Spleen (tissue), 11 donors: ENCODE measurements around the gene CAV1. TPM values are rescaled to one million over a fixed set of nuclear protein-coding genes. Genes with fewer than 3 reads are reported as not detected.

Experiments
- DNase-seq: peaks from one replicate; pipeline ENCODE4 v3.0.0-alpha.2; 2020
- H3K27ac ChIP-seq, 8 donors: fragments of 200-600 bp; sonication (generic) in 7 of 8; 1 replicate in 4 of 8; 2 replicates in 4 of 8; pipeline versions ENCODE4 v1.5.0 to v1.8.0; 2016 to 2021; ENCODE audit warnings: inconsistent platforms in 4 of 8, mild to moderate bottlenecking in 4 of 8, moderate library complexity in 1 of 8
- H3K27me3 ChIP-seq, 7 donors: fragments of 200-600 bp; sonication (generic) in 6 of 7; replicated peaks in 1 of 7; 1 replicate in 4 of 7; 2 replicates in 3 of 7; pipeline versions ENCODE4 v1.5.0 to v1.8.0; 2016 to 2021; ENCODE audit warnings: inconsistent platforms in 3 of 7, mild to moderate bottlenecking in 1 of 7
- H3K36me3 ChIP-seq, 6 donors: fragments of 200-600 bp; sonication (generic) in 5 of 6; 1 replicate in 4 of 6; 2 replicates in 2 of 6; pipeline versions ENCODE4 v1.5.0 to v1.8.0; 2016 to 2021; ENCODE audit warnings: inconsistent platforms in 2 of 6
- H3K4me1 ChIP-seq, 6 donors: fragments of 200-600 bp; sonication (generic) in 5 of 6; 1 replicate in 3 of 6; 2 replicates in 3 of 6; pipeline versions ENCODE4 v1.5.0 to v1.8.0; 2016 to 2021; ENCODE audit warnings: inconsistent platforms in 3 of 6
- H3K4me3 ChIP-seq, 8 donors: fragments of 200-600 bp; sonication (generic) in 7 of 8; 1 replicate in 4 of 8; 2 replicates in 4 of 8; pipeline versions ENCODE4 v1.5.0 to v1.8.0; 2016 to 2021; ENCODE audit warnings: inconsistent platforms in 4 of 8, mild to moderate bottlenecking in 4 of 8, moderate library complexity in 2 of 8
- H3K9me3 ChIP-seq, 8 donors: fragments of 200-600 bp; sonication (generic) in 7 of 8; 1 replicate in 4 of 8; 2 replicates in 4 of 8; pipeline versions ENCODE4 v1.5.0 to v1.8.0; 2016 to 2021; ENCODE audit warnings: inconsistent platforms in 4 of 8
- CTCF ChIP-seq, 11 experiments: fragments of 200-600 bp in 7 of 11; fragments of 450-650 bp in 4 of 11; sonication (generic) in 4 of 11; IDR thresholded peaks in 8 of 11; conservative IDR thresholded peaks in 3 of 11; 1 replicate in 7 of 11; 2 replicates in 4 of 11; pipeline versions ENCODE4 v1.4.0 to v1.8.0; 2016 to 2021; ENCODE audit warnings: antibody characterized with exemption in 11 of 11, inconsistent platforms in 4 of 11, mild to moderate bottlenecking in 1 of 11
- POLR2A ChIP-seq, 3 donors: fragments of 450-650 bp; IDR thresholded peaks; one replicate each; pipeline ENCODE4 v1.5.1; 2017; ENCODE audit warnings: antibody characterized with exemption in 3 of 3, mild to moderate bottlenecking in 1 of 3
- POLR2AphosphoS5 ChIP-seq, 3 donors: sonication (generic); formaldehyde crosslinking; IDR thresholded peaks; one replicate each; pipeline ENCODE4 v1.5.1; 2017; ENCODE audit warnings: antibody characterized with exemption in 3 of 3
- WGBS, 5 donors: extraction: QIAGEN DNeasy Blood & Tissue Kit in 3 of 5; methylation state at CpG; one replicate each; pipeline versions ENCODE4 v1.1.5 to v1.1.7; 2013 to 2018; 5-methylcytosine and 5-hydroxymethylcytosine counted together
- intact Hi-C: fragments of 100-400 bp; cut with DNase I; formaldehyde crosslinking; loops from one replicate; pipeline ENCODE4 v1.15.0; 2023; ENCODE audit warnings: low total_unique reads
- polyA plus RNA-seq, 3 donors: library from polyadenylated mRNA; stranded (reverse); fragments of 200-250 nt; gene quantifications; one replicate each; pipeline ENCODE4 v1.2.1, GENCODE V29; 2013
- total RNA-seq, 7 donors: library from RNA; depleted of rRNA in 3 of 7; stranded (reverse); fragments of >200 nt in 3 of 7; fragmentation: NEBNext Ultra II Directional in 4 of 7; extraction: Animal tissue kit (Norgen Biotek cat#: 25700) in 4 of 7; gene quantifications; one replicate each; pipeline versions ENCODE4 v1.1.0 to v1.2.1, GENCODE V29; 2016 to 2021
- donor health status: healthy with polysubstance abuse.
- donor health status: DM: no; HTN: no; CAD: no; lungs with moderate emphysema.
- donor health status: DM: no; HTN: no; CAD: no.
- donor health status: Bipolar disorder and iron deficiency.
- donor health status: healthy.
- donor health status: DM: no; HTN: no; CAD: no.
- donor health status: DM: yes; HTN: yes; CAD: no.

CAV1 gene
- total and polyA plus RNA-seq, 10 donors, result 26.8 to 404 (median 183) TPM

GRCh38 chr7:116500078-116500853, 24.6 kb upstream of the CAV1 start:
- Histone ChIP-seq H3K27me3 (peaks cover 0 to 49% (median 16%) of the 10 kb centered on the region in 7 donors), H3K36me3 (no peaks in the 10 kb centered on the region), H3K4me1 (peaks cover 0 to 25% (median 15%) of the 10 kb centered on the region in 6 donors), H3K27ac (peak overlapping the region; percentile 72 to 93 (median 88)), H3K4me3 (peak overlapping the region; percentile 49 to 74 (median 54)), H3K9me3 (peaks cover 0 to under 1% (median 0%) of the 10 kb centered on the region in 8 donors)
- intact Hi-C loops, result no loop called here
- DNase-seq, result peak; percentile 68
- 4 to 19% (median 7%) methylated on average over 28 to 36 of the region's 36 CpGs for WGBS, 5 donors
- no peak for TF ChIP-seq CTCF (IDR thresholded peaks at IDR 0.05 in 8 of 11, conservative IDR thresholded peaks at IDR 0.05 in 3 of 11)
- peak; percentile 38 to 68 (median 59) for TF ChIP-seq POLR2AphosphoS5 (IDR thresholded peaks at IDR 0.05)
- TF ChIP-seq POLR2A (IDR thresholded peaks at IDR 0.05), result peak in 1 of 3 donors; percentile 36

DNA sequence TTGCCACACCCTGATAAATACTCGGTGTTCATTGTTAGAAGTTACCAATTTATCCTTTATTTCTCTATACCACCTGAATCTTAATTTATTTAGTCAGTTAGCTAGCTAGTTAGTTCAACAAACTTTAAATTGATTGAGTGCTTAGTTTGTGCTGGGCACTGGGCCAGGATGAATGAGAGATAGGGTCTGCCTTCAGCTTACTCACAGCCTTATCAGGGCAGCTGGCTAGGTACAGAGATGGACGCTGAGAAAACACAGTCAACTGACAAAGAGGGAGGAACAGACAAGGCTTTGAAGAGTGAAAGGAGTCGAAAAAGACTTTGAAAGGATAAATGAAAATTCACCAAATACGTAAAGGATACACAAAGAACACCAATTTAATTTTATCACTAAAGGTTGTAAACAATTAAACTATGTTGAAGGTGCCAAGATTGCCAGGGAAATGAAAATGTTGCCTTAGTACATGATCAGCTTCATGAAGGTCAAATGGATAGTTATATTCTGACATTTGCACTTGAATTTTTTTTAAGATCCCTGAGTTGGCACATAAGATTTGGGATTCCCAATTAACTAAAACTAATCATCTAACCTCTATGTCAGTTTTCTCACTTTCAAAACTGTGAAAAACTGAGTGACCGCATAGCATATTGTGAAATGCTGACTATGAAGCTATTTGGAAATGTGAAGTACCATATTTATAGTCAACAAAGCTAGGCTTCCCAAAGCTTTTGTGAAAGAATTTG, 23.2 kb upstream of the CAV1 start:
- WGBS, 5 donors, result 66 to 75% (median 73%) methylated on average over 5 of the region's 5 CpGs
- TF ChIP-seq CTCF (IDR thresholded peaks at IDR 0.05 in 8 of 11, conservative IDR thresholded peaks at IDR 0.05 in 3 of 11), result no peak
- no peak for TF ChIP-seq POLR2AphosphoS5 (IDR thresholded peaks at IDR 0.05)
- TF ChIP-seq POLR2A (IDR thresholded peaks at IDR 0.05), result no peak
- Histone ChIP-seq H3K36me3 (peaks cover 0 to 8% (median 0%) of the 10 kb centered on the region in 6 donors), H3K4me1 (peaks cover 0 to 25% (median 15%) of the 10 kb centered on the region in 6 donors), H3K4me3 (peak overlapping the region in 7 of 8 donors; percentile 49 to 74 (median 56)), H3K27ac (peak overlapping the region in 7 of 8 donors; percentile 84 to 93 (median 89)), H3K9me3 (peaks cover 0 to 3% (median 0%) of the 10 kb centered on the region in 8 donors), H3K27me3 (peaks cover 0 to 49% (median 16%) of the 10 kb centered on the region in 7 donors)
- intact Hi-C loops, result no loop called here
- DNase-seq, result no peak

GRCh38 chr7:116502201-116503096, 22.4 kb upstream of the CAV1 start:
- Histone ChIP-seq H3K27me3 (peaks cover 0 to 49% (median 16%) of the 10 kb centered on the region in 7 donors), H3K36me3 (peaks cover 0 to 13% (median 0%) of the 10 kb centered on the region in 6 donors), H3K27ac (peak overlapping the region in 6 of 8 donors; percentile 85 to 93 (median 90)), H3K4me1 (peaks cover 0 to 25% (median 15%) of the 10 kb centered on the region in 6 donors), H3K9me3 (peaks cover 0 to 3% (median 0%) of the 10 kb centered on the region in 8 donors), H3K4me3 (peak overlapping the region in 4 of 8 donors; percentile 6 to 74 (median 61))
- TF ChIP-seq POLR2AphosphoS5 (IDR thresholded peaks at IDR 0.05), result no peak
- TF ChIP-seq POLR2A (IDR thresholded peaks at IDR 0.05), result no peak
- TF ChIP-seq CTCF (IDR thresholded peaks at IDR 0.05 in 8 of 11, conservative IDR thresholded peaks at IDR 0.05 in 3 of 11), result no peak
- intact Hi-C loops, result no loop called here
- 93 to 99% (median 96%) methylated on average over 2 of the region's 2 CpGs for WGBS, 5 donors
- DNase-seq, result no peak
